DMS53 (cell line): ENCODE results near the gene GDNF.
"Not testable (repeated sequence)": the region's sequence is repeated elsewhere in the genome, so short reads cannot be mapped to it uniquely, and the experiment has no call there.

Experiments used
- DNase-seq: peaks from one replicate; lab custom pipeline; 2025; lab: John Stamatoyannopoulos, UW

The GDNF gene

GRCh38 chr5:37839407-37840052 is at the start of gene GDNF:
GDNF (minus strand) TSS chr5:37840041; CDS start chr5:37834796, 5,245 bp downstream.
- peak; percentile 78 for DNase-seq

GRCh38 chr5:37888476-37888875 is 48.6 kb upstream of the GDNF start:
- DNase-seq = no peak

DNA sequence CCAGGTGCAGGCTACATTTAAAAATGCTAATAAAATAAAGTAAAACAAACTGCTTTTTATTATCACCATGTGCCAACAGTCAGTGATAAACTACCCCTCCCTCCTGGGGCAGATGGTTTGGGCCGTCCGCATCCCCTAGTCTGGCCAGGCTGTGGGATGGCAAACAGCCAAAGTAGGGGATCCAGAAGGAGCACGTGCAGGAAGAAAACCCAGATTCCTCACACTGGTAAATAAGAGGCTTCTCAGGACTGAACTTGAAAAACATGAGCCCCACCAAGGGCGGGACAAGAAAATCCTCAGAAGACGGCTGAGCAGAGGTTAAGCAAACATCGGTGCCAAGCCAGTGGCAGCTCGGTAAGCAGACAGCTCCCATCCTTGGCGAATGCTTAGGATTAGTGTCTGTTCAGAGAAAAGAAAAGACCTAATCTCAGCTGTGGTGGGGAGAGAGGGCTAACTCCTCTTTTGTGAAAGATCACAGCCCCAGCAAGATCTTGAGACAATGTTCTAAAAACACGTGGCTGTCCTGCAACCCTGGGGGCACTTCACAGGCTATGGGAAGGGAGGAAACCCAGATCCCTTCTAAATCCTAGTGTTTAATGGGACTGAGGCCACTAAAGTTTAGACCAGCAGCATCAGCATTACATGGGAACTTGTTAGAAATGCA is 46.5 kb upstream of the GDNF start:
- no peak for DNase-seq

- DNase-seq = no peak
Observed at GRCh38 chr5:37882636-37883035, 42.8 kb upstream of the GDNF start.

- no peak for DNase-seq
Observed at GRCh38 chr5:37881359-37881758, 41.5 kb upstream of the GDNF start.

GRCh38 chr5:37876943-37877342 is 37.1 kb upstream of the GDNF start:
- DNase-seq = no peak

DNA sequence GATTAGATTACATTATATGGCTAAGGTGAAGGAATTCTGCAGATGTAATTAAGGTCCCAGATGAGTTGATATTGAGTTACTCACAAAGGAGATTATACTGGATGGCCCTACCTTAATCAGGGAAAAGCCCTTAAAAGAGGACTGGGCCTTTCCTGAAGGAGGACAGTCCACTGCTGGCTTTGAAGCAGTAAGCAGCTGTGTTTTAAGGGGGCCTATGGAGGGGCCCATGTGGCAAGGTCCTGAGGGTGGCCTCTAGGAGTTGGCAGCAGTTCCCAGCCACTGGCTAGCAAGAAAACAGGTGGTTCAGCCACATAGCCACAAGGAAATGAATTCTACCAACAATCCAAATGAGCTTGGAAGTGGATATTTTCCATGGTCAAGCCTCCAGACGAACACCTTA is 36.4 kb upstream of the GDNF start:
- DNase-seq = no peak

GRCh38 chr5:37875051-37875787 is 35.4 kb upstream of the GDNF start:
- DNase-seq = peak; percentile 7

GRCh38 chr5:37873988-37874387 is 34.1 kb upstream of the GDNF start:
- no peak for DNase-seq

DNA sequence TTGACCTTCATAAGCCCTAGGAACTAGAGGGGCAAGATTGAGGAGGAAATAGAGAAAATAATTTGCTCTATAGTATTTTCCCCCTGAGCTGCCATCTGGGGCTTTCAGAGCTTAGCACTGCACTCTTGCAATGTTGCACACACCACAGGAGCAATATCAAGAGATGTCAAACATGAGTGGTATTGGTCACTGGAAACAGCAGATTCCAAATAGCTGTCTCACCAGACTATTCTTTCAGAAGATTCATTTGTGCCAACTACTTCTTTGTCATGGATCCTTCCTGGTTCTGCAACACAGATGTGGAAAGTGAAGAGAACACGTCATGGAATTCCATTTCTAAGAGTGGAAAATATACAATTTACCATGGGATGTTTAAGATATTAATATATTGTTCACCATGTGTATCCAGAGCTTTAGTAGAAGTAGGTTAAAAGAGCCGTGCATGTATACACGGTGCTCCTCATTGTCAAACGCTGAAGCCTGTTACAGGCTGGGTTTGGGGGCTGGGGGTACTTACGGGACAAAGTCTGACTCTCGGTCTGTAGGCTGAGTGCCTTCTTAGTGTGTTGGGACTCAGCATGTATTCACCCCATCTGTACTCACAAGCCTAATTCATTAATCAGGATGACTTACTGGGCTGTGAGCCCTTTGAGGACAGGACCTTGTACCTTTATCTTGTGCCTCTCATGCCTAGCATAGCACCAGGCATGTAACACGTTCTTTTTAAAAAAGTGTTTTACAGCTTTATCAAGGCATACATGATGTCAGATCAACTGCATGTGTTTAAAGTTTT is 31.4 kb upstream of the GDNF start:
- DNase-seq = no peak

- no peak for DNase-seq
Observed at GRCh38 chr5:37869216-37869615, 29.4 kb upstream of the GDNF start.

- no peak for DNase-seq
Observed at GRCh38 chr5:37867654-37868053, 27.8 kb upstream of the GDNF start.

DNA sequence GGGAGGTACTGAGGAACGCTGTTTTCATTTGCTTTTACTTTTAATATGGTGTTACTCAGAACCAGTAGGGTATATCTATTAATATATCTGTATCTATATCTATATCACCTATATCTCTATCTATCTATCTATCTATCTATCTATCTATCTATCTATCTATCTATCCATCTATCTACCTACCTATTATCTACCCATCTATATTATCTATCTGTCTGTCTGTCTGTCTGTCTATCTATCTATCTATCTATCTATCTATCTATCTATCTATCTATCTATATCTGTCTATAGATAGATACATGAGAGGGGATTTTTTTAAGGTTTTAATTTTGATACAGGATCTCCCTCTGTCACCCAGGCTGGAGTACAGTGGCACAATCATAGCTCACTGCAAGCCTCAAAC is 23.1 kb upstream of the GDNF start:
- not testable (repeated sequence) for DNase-seq

DNA sequence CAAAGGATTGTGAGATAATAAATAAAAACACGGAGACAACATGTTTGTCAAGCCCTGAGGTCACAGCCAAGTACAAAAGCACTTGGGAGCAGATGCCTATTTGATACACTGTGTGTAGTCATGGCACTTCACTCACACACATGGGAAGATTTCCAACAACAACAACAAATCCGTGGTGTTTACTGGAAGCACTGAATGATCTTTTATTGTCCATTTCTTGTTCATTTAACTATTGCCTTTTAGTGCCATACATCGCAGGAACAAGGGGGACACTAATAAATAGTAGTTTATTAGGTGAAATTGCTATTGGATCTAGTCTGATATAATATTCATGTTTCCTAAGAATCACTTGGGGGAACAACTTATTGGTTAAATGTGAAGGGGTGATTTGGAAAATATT is 20.4 kb upstream of the GDNF start:
- DNase-seq = no peak

- no peak for DNase-seq
Observed at GRCh38 chr5:37859805-37860204, 20.0 kb upstream of the GDNF start.

DNA sequence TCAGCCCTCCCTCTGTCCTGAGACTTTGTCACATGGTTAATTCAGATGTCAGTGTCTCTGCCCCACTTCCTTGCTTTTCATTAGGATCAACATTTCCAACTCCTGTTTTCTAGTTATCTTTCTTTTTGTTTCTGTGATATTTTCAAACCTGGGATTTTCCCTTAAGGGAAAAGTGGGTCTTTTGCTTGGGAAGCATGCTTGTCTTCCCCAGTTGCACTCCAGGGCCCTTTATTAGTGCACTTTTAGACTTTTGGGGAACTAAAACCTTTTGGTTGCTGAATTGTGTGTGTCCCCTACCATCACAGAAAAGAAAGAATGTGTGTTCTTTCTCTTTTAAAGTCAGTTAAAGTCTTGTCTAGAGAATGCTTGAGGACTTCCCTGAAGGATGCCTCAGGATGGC is 18.4 kb upstream of the GDNF start:
- no peak for DNase-seq

GRCh38 chr5:37857696-37858095 is 17.9 kb upstream of the GDNF start:
- DNase-seq = no peak

DNA sequence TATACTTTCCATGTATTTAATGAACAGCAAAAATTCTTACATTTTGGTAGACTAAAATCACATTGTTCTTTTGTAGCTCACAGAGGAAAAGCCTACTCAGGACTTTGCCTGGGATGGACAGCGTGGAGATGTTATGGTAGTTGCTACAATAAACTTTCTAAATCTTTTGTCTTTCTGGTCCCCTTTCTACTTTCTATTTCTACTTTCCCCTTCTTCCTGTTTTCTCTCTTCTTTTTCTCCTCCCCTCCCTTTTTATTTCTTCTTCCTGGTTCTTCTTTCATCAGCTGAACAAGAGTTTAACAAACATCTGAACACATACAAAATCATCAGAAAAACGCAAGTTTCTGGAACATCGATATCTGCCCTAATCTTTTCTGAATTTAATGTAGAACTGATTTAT is 15.6 kb upstream of the GDNF start:
- DNase-seq = no peak

DNA sequence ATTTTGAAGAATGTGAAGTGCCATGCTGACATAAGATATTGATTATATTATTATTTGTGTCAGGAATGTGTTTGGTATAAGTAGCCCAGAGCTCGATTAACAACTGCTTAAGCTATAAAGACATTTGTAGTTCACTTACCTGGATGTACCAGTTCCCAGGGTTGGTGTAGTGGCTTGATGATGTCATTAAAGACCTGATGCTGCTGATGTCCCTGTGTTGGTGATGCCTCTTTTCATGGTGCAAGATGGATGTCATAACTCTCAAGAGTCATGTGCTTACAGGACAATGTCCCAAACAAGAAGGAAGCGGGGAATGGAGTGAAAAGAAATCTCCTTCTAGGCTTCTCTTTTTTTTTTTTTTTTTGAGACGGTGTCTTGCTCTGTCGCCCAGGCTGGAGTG is 11.5 kb upstream of the GDNF start:
- no peak for DNase-seq

- no peak for DNase-seq
Observed at GRCh38 chr5:37850226-37850865, 10.5 kb upstream of the GDNF start.

DNA sequence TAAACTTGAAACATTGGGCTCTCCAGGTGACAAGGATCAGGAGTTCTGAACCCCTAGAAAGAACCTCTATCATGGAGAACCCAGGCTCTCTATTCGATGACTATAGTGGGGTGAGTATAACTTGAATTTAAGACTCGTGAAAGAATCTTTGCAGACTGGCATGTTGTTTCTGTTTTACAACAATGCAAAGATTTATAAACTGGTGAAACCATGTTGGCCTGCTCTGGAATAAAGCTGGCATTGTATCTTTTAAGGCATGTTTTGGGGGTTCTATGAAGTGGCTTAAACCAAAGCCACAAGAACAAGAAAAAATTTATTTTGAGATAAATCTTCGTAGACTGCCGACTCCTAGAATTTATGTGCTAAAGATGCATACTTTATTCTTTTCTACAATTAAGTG is 9.8 kb upstream of the GDNF start:
- DNase-seq = no peak

DNA sequence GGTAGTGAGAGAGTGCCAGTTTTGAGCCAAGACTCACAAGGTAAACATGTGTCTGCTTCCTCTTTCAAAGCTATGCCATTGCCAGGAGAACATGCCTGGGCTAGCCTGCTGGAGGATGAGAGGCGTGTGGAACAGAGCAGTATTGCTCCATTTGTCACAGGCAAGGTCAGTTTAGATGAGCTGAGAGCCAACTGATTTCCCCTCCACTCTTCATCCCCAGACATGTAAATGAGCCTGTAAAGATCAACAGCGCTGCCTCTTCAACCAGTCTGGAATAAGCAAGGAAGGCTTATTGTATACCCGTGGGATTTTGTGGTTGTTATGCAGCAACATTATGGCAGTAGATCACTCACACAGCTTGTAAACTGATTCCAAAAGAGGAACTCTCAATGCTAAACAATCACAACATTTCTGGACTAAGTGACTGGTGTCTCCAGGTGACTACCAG is 8.2 kb upstream of the GDNF start:
- peak; percentile 76 for DNase-seq
